Measurements from ENCODE around the gene RIMBP3B. TPM values are rescaled to one million over a fixed set of nuclear protein-coding genes. Genes with fewer than 3 reads are reported as not detected.
"Not testable (repeated sequence)": the region's sequence is repeated elsewhere in the genome, so short reads cannot be mapped to it uniquely, and the experiment has no call there.

Gene RIMBP3B
- total RNA-seq, 1 donor from 2014 or later = 0.29 TPM

DNA sequence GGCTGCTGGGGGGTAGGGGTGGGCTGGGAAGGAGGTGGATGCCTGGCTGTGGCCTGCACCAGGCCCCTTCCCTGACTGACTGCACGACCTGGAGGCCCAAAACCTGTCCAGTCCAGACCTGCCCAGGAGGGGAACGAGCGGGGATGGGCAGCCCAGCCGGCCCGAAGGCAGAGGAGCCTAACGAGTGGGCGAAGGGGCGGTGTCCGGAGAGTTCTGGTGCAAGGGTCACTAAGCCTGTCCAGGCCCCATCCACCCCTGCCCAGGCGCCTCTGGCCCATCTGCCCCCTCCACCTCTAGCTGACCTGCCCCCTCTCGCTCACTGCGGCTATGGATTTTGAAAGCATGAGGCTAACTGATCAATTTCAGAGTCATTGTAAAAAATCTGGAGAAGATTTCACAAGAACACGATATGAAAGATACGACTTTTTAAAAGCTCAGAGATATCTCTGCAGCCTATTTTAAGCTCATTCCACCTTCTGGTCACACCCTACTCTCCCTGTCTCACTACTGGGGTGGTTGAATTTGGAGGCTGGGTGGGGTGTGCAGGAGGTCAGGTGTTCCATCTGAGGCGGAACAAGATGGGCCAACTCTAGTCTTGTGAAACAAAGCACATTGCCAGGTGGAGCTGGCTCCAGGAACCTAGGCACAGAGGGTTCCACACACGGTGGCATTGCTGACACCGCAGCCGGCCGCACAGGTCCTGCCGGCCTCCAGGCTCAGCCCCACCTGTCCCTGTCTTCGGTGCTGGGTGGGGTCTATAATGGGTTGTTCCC lies 17.8 kb downstream of the RIMBP3B start:
- H3K4me3 ChIP-seq (ENCODE audit: low read depth, low read length); H3K27me3 ChIP-seq (ENCODE audit: control insufficient read depth, insufficient read depth, low read length); H3K36me3 ChIP-seq (ENCODE audit: control insufficient read depth, insufficient read depth, low read length); DNase-seq (ENCODE audit: low read depth): not testable (repeated sequence)

DNA sequence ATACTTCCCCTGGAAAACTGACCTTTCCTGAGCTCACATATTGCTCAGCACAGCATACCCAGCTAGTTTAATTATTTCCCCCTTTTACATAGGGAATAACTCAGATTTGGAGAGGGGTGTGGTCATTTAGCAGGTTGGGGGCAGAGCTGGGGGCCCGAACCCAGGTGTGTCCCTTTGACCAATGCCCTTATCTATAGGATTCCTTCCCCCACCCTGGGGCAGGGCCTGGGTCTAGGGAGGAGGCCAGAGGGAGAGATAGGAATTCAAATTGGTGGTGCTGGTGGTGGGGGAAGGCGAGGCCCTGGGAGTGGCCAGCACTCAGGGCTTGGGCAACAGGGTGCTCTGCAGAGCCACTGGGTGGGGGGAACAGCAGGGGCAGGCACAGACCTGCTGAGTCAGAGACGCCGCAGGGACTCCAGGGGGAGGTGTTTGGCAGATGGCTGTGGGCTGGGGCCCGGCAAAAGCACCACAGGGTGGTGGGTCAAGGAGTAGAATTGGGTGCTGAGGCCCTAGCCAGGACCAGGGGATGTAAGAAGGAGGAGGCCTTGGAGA lies 19.3 kb downstream of the RIMBP3B start:
- not testable (repeated sequence) for H3K27me3 ChIP-seq (ENCODE audit: control insufficient read depth, insufficient read depth, low read length); DNase-seq (ENCODE audit: low read depth); H3K36me3 ChIP-seq (ENCODE audit: control insufficient read depth, insufficient read depth, low read length); H3K4me3 ChIP-seq (ENCODE audit: low read depth, low read length)

DNA sequence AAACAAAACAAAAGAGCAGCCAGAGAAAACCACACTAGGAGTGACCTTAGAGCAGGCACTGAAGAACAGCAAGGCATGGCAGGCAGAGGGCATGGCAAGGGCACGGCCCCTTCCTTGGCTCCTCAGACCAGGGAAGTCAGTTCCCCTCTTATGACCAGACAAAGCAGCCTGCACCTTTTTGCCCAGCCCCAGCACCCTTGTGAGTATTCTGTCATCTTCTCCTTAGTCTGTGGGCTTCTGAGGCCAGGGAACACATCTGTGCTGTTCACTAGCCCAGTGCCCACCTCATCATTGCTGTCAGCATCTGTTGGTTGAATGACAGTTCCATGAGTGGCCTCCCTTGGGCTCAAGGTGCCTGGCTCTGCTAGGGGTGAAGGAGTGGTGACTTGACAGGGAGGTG lies 23.6 kb downstream of the RIMBP3B start:
- DNase-seq (ENCODE audit: low read depth); H3K4me3 ChIP-seq (ENCODE audit: low read depth, low read length); H3K36me3 ChIP-seq (ENCODE audit: control insufficient read depth, insufficient read depth, low read length); H3K27me3 ChIP-seq (ENCODE audit: control insufficient read depth, insufficient read depth, low read length): not testable (repeated sequence)

DNA sequence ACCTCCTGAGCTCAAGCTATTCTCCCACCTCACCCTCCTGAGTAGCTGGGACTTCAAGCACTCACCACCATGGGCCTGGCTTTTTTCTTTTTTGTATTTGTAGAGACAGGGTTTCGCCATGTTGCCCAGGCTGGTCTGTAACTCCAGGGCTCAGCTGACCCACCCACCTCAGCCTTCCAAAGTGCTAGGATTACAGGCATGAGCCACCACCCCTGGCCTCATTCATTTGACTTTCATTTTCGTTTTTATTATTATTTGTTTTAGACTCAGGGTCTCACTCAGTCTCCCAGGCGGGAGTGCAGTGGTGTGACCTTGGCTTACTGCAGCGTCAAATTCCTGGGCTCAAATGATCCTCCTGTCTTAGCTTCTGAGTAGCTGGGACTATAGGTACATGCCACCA lies 24.2 kb downstream of the RIMBP3B start:
- not testable (repeated sequence) for H3K36me3 ChIP-seq (ENCODE audit: control insufficient read depth, insufficient read depth, low read length); H3K27me3 ChIP-seq (ENCODE audit: control insufficient read depth, insufficient read depth, low read length); H3K4me3 ChIP-seq (ENCODE audit: low read depth, low read length); DNase-seq (ENCODE audit: low read depth)

DNA sequence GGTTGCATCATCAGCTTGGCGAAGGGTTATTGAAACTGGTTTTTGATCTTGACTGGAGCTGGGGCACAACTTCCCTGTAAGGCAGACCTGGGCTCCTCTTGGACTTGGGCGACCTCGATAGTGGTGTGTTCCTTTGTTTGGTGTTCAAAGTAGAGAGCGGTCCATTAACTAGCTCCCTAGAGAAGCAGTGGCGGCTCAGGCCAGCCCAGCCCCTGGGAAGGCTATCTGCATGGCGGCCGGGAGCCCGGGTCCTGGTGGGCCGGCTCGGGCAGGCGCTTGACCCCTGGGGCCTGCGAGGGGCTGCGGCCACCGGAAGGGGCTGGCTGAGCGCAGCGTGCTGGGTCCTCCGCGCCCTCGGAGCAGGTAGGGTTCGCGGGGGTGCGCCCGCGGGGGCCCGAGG lies 32.8 kb downstream of the RIMBP3B start:
- H3K4me3 ChIP-seq (ENCODE audit: low read depth, low read length); DNase-seq (ENCODE audit: low read depth); H3K27me3 ChIP-seq (ENCODE audit: control insufficient read depth, insufficient read depth, low read length); H3K36me3 ChIP-seq (ENCODE audit: control insufficient read depth, insufficient read depth, low read length): not testable (repeated sequence)

DNA sequence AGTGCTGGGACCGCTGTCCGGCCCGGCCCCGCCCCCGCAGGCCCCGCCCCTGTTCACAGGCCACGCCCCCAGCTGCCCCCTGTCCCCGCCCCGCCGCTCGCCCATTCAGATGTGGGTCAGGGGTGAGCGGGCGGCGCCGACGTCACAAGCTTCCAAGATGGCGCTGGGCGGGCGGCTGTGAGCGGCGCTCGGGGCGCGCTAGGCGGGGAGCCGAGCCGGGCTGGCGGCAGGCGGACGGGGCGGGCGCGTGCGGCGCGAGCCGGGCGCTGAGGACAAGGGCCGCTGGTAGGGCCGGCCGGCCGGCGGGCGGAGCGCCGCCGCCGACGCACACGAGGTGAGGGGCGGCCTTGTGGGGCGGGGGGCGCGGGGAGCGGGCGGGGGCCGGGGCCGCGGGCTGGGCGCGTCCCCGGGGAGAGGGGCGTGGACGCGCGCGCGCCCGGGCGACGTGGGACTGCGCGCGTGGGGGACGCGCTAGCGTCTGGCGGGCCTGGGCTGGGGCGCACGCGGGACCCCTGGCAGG lies 33.7 kb downstream of the RIMBP3B start, which contains the start of gene HIC2:
TSS of gene HIC2 (plus strand) at position 145 of the 520 bp plus-strand sequence. CDS start 25,461 bp downstream, outside the sequence.
- DNase-seq (ENCODE audit: low read depth) = not testable (repeated sequence)

DNA sequence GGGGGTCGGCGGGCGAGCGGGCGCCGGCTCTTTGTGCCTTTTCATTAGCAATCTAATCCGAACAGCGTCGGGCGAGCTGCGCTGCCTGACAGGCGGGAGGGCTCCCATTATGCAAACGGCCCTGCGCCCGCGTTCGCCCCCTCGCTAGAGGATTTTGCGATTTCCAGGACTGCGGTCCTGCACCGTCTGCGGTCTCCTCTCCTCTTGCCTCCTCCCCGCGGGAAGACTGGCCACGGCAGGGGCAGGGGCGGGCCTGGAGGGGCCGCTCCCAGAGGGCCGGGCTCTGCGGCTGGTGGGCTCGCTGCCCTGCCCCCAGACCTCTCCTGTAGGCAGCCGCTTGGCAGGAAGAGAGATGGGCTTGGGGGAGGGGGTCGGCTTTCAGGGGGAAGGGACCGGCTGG lies 34.3 kb downstream of the RIMBP3B start:
- H3K4me3 ChIP-seq (ENCODE audit: low read depth, low read length) = peak overlapping the region; percentile 47
- DNase-seq (ENCODE audit: low read depth); H3K27me3 ChIP-seq (ENCODE audit: control insufficient read depth, insufficient read depth, low read length); H3K36me3 ChIP-seq (ENCODE audit: control insufficient read depth, insufficient read depth, low read length): not testable (repeated sequence)

More for the DNA sequence above, 33.7 kb downstream of the RIMBP3B start, which contains the start of gene HIC2:
- peak within 1 kb of the TSS; percentile 47 for H3K4me3 ChIP-seq (ENCODE audit: low read depth, low read length)
- H3K36me3 ChIP-seq (ENCODE audit: control insufficient read depth, insufficient read depth, low read length); H3K27me3 ChIP-seq (ENCODE audit: control insufficient read depth, insufficient read depth, low read length): not testable (repeated sequence)

DNA sequence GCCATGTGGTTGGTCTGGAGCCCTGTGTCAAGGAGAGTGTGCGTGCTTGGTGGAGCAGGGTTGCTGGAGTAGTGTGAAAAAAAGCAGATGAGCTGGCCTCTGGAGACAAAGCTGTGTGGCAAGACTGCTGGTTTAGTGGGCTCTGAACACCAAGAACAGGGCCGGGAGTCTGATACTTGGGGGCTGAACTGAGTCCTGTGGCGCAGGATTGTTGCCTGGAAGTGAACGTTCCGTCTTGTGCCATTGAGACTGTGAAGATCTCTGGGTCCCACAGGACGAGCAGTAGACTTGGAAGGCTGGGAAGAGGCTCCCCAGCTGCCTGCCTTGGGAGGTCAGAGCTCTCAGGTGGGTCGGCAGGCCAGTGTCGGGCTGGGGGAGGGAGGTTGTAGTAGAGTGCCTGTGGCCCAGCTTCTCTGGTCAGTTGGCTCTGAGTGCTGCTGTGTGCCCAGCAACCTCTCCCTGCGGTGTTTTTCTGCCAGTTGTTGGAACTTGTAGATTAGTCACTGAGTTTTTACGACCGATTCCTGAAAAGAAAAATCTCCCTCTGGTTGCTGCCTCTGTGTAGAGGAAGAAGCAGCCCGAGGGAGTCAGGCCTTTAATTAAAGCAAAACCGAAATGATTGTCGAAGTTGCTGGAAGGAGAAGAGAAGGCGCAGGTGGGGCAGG lies 35.6 kb downstream of the RIMBP3B start:
- DNase-seq (ENCODE audit: low read depth); H3K36me3 ChIP-seq (ENCODE audit: control insufficient read depth, insufficient read depth, low read length); H3K27me3 ChIP-seq (ENCODE audit: control insufficient read depth, insufficient read depth, low read length); H3K4me3 ChIP-seq (ENCODE audit: low read depth, low read length): not testable (repeated sequence)

DNA sequence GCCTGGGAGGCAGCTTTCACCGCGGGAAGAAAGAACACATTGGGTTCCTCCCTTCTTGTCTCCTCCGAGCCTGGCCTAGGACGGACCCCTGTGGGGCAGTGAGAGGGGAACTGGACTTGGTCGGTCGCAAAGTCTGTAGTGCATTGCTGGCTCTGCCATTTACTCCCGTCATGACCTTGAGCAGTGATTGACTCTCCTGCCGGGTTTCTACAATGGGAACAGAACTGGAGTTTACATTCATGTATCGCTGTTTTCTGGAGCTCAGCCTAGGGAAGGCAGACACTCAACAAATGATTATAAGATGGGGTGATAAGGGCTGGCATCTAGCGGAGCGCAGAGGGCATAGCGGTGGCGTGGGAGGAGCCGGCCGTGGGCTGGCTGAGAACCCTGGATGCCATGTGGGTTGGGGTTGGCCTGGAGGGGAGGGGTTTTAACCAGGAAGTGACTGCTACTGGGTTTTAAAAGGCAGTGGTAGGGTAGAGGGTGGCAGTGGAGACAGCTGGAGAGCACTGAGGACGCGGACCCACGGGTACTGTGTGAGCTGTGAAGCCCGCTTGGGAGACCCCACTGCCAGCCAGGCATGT lies 36.7 kb downstream of the RIMBP3B start:
- not testable (repeated sequence) for H3K36me3 ChIP-seq (ENCODE audit: control insufficient read depth, insufficient read depth, low read length); H3K27me3 ChIP-seq (ENCODE audit: control insufficient read depth, insufficient read depth, low read length); DNase-seq (ENCODE audit: low read depth); H3K4me3 ChIP-seq (ENCODE audit: low read depth, low read length)

DNA sequence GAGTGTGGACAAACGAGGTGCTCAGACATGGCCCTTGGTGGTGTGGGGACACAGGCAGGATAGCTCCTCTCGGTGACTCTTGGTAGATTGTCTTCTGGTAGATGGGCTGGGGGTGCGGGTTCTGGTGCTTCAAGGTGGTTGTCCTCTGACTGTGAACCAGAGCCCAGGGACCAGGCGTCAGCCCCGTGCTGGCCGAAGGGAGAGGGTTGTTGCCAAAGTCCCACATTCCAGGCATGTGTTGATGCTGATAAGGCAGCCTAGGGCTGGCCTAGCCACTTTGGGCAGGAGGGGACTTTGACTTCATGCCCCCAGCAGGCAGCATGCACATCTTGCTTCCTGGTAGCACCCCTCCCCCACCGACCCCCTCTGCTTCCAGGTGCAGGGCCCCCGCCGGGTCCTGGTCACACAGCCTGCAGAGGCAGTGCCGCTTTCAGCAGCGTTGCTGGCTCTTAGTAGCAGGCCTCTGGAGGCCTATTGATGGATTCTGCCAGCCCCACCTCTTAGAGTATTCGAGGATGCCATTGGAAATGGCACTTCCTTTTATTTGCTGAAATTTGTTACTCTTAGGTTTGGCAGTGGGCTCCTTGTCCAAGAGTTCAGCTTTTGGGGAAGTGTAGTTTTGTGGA lies 40.6 kb downstream of the RIMBP3B start:
- not testable (repeated sequence) for H3K27me3 ChIP-seq (ENCODE audit: control insufficient read depth, insufficient read depth, low read length); H3K4me3 ChIP-seq (ENCODE audit: low read depth, low read length); H3K36me3 ChIP-seq (ENCODE audit: control insufficient read depth, insufficient read depth, low read length); DNase-seq (ENCODE audit: low read depth)

DNA sequence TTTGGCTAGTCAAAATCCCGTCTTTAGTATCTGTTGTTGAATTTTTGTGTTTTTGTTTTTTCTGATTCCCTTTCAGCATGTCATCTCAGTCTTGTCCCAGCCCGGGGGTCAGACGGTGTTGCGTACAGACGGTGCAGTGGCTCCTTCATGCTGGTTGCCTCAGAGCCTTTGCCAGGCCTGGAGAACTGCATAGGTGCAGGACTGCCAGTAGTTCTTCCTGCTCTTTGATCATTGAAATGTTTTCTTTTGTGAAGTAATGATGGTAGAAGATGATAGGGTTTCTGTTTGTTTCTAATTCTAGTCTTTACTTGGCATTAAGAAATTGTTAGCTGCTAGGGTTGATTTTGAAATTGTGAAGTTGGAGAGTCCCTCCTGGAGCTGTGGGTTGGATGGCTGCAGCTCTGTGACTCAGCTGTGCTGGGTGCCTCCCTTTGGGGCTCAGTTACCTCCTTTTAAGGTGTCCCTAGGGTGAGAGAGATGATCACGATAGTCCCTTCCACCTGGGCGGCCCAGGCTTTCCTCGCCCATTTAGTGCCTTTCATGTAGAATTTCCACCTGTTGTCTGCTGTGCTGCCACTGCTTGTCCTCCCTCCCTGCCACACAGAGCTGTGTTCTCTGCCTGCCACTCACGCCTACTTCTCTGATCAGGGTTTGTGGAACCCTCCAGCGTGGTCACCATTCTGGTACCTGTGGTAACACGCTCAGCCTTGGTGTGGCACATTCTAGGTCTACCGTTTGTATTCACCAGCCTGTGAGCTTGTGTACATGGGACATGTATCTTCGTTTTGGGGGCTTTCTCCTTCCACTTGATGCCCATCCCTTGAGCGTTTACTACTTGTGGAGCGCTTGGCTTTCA lies 51.1 kb downstream of the RIMBP3B start:
- H3K27me3 ChIP-seq (ENCODE audit: control insufficient read depth, insufficient read depth, low read length); H3K36me3 ChIP-seq (ENCODE audit: control insufficient read depth, insufficient read depth, low read length); DNase-seq (ENCODE audit: low read depth); H3K4me3 ChIP-seq (ENCODE audit: low read depth, low read length): not testable (repeated sequence)

DNA sequence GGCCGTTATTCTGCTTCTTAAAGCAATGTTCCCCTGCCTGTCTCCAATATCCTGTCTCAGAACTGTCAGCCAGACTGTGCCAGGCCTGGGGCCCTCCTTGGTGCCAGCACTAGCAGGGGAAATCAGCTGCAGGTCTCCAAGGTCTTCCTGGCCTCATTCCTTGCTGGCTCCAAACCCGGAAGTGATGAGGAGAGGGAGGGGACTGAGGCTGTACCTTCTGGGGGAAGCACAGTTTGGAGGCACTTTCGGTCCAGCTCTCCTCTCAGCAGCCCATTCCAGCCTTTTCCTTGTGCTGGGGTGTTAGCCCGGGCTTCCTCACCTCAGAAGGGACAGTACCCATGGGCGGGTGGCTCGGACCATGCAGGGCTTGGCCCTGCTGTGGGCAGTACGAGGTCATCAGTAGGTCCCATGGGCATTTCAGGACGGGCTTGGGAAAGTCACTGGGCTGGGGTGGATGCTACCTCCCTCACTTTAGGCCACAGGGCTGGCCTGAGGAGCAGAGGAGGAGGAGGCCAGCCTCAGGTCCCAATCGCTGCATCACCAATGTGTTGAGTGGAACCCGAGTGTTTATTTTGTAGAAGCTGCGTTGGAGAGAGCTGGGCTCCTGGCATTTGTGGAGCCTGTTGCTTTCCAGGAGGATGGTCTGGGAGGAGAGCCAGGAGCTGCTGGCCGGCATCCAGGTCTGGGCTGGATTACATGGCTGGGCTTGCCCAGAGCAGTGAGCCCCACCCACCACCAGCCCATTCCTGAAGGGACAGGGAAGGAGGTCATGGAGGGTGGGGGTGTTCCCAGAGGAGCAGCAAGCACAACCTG lies 52.7 kb downstream of the RIMBP3B start:
- H3K4me3 ChIP-seq (ENCODE audit: low read depth, low read length); H3K27me3 ChIP-seq (ENCODE audit: control insufficient read depth, insufficient read depth, low read length); DNase-seq (ENCODE audit: low read depth); H3K36me3 ChIP-seq (ENCODE audit: control insufficient read depth, insufficient read depth, low read length): not testable (repeated sequence)

DNA sequence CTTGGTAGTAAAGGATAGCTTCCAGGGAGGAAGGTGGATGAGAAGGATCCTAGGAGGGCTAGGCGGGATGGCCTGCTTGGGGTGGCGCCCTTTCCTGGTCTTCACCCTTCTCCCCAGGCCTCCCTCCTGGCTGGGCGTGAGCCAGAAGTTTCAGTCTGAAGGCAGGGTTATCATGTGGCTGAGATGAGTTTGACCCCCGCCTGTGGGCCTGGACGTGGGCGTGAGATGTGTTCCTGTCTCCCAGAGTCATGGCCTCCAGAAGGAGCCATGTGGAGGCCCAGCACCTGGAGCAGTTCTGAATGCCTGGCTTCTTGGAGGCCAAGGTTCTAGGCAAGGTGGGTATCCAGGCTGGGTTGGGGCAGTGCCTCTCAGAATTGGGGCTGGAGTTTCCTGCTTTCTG lies 54.5 kb downstream of the RIMBP3B start:
- H3K36me3 ChIP-seq (ENCODE audit: control insufficient read depth, insufficient read depth, low read length) = not testable (repeated sequence)

More for the DNA sequence above, 54.5 kb downstream of the RIMBP3B start:
- not testable (repeated sequence) for H3K4me3 ChIP-seq (ENCODE audit: low read depth, low read length); H3K27me3 ChIP-seq (ENCODE audit: control insufficient read depth, insufficient read depth, low read length); DNase-seq (ENCODE audit: low read depth)

Measured in kidney epithelial cell (primary cell).